NCI-H524 (cell line): Measurements from ENCODE around the gene TESK1.

ENCODE experiments used
- DNase-seq, 2 experiments: peaks; one replicate each; lab custom pipeline; 2025; lab: John Stamatoyannopoulos, UW

The TESK1 gene

DNA sequence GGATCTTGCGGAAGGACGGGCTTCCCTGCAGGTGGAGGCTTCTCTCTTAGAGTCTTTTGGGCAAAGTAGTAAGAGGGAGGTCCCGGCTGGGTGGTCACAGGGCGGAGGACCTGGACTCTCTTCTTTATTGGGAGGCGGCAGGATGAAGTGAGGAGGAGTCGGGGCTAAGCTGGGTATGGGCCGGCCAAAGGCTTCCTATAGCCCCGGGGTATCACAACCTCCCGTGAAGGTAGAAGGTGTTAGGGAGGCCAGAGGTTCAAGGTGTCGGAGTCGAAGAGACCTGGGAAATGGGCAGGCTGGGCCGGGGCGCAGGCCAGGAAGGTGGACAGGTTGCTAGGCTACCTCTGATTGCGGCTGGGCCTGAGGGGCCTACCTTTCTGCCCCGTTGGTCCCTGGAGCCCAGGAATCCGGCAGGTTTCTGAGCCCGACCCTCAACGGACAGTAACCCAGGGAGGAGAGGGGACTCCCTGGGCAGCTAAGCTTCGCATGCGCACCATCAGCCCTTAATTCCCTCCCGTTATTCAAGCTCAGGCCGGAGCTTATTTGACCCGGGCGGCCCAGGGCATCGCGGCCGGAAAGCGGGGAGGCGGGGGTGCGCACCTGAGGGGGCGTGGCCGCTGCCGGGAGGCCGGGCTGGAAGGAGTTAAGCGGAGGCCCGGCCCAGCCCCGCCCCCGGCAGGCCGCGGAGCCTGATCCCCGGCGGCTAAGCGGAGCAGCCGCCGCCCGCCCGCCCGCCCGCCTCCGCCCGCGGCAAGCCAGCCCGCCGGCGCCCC lies at the start of gene TESK1:
Gene TESK1, plus strand, starts transcription at position 685 of the 773 bp plus-strand sequence. CDS start 358 bp downstream, outside the sequence.
- peak; percentile 54 to 55 for DNase-seq

GRCh38 chr9:35555881-35556280 lies 49.2 kb upstream of the TESK1 start:
- DNase-seq: no peak

- DNase-seq: no peak
Measured at GRCh38 chr9:35556776-35557175, 48.3 kb upstream of the TESK1 start.

GRCh38 chr9:35557320-35557719 lies 47.7 kb upstream of the TESK1 start:
- DNase-seq: no peak

- no peak for DNase-seq
Measured at GRCh38 chr9:35558185-35558584, 46.9 kb upstream of the TESK1 start.

- no peak for DNase-seq
Measured at GRCh38 chr9:35559792-35560530, 45.1 kb upstream of the TESK1 start.

- DNase-seq: no peak
Measured at GRCh38 chr9:35560625-35561337, 44.3 kb upstream of the TESK1 start.

DNA sequence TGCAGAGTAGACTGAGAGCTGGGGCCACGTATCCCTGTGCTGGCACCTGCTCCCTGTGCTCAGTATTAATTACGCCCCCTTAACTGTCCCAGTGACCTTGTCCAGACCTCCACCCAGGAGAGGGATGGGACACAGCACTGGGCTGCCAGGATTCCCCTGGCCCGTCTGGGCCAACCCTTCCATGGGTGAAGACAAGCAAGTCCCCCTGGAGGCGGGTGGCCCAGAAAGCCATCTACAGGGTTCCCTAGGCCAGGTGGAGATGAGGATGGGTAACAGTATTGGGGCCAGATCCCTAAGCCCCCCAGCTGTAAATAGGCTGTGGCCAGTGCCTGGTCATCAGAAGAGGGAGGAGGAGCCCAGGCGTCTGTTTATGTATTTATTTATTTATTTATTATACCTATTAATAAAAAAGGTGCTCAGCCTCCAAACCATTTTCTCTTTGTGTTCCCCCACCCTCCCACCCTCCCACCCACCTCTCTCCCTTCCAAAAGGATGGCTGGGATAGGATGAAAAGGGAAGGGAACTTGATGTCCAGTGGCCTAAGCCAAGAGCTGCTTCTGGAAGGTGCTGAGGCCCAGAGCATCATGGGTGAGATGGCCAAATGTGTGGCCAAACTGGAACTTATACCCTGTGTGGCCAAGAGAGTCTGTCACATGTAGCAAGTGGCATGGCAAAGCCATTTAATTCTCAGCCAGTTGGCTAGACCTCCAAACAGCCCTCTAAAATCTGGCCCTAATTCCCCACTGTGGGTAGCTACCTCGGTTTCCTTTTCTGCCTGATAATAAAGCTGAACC lies 43.4 kb upstream of the TESK1 start:
- DNase-seq: no peak

- DNase-seq: no peak
Measured at GRCh38 chr9:35562895-35563780, 41.9 kb upstream of the TESK1 start.

DNA sequence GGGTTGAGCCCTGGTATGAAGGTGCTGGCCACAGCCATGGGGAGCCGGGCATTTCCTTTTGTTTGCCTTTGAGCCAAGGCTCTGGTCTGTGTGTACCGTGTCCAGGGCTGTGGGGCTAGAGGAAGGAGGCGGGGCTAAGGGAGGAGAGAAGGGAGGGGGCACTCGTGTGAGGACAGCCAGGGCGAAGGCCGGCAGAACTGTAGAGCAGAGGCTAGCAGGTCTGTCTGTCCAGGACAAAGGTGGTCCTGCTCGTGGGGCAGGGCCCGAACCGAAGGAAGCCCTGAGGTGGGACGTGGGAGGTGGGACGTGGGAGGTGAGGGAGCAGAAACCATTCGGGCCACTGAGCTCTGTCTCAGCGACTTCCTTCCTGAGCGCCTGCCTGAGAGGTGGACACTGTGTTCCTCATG lies 41.3 kb upstream of the TESK1 start:
- no peak for DNase-seq

DNA sequence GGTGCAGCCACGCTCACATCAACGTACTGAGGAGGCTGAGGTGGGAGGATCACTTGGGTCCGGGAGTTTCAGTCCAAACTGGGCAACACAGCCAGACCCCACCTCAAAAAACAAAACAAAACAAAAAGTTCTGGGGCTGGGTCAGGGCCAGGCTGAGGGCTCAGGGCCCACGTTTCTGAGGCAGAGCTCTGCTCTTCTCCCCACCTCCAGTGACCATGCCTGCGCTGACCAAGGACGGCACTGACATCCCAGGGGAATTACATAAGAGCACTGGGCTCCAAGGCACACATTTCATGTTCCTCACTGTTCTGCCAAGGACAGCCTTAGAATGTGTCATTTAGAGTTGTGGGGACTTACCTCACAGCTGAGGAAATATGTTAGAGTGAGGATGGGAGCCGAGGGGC lies 40.4 kb upstream of the TESK1 start:
- no peak for DNase-seq

- DNase-seq: no peak
Measured at GRCh38 chr9:35566417-35566816, 38.6 kb upstream of the TESK1 start.

DNA sequence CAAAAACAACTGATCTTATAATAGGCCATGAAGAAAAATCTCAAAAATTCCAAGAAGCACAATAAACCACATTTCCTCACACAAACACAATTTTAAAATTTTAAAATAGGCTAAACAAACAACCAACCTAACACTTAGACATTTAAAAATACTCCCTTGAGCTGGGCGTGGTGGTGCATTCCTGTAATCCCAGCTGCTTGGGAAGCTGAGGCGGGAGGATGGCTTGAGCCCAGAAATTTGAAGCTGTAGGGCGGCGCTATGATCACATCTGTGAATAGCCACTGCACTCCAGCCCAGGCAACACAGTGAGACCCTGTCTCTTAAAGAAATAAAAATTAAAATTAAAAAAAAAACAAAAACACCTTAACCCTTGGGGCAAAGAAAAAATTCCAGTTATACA lies 36.9 kb upstream of the TESK1 start:
- DNase-seq: no peak

- DNase-seq: no peak
Measured at GRCh38 chr9:35569206-35569605, 35.9 kb upstream of the TESK1 start.

DNA sequence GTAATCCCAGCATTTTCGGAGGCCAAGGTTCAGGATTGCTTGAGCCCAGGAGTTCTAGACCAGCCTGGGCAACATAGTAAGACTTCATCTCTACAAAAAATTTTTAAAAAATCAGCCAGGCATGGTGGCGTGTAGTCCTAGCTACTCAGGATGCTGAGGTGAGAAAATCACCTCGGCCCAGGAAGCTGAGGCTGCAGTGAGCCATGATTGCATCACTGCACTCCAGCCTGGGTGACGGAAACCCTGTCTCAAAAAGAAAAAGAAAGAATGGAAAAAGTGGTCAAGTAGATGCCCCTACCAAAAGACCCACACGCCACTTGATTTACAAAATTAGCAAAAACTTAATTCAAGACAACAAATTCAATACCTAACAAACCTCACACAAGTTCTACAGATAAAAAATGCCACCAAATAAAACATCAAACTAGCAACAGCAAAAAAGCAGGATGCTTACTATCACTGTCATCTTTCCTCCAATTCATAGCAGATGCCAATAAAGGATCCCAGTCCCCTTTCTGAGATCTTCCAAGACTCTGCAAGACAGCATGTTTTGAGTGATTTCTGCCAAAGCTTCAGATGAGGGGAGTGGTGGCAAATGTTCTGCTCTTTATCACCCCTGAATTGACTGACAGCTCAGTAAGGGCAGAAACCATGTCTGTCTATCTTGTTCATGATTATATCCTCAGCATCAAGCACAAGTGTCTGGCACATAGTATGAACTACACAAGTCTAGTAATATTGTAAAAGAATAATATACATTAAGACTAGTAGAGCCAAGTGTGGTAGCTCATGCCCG lies 34.2 kb upstream of the TESK1 start:
- no peak for DNase-seq

GRCh38 chr9:35574578-35575122 lies 30.4 kb upstream of the TESK1 start:
- no peak for DNase-seq

GRCh38 chr9:35575478-35575877 lies 29.6 kb upstream of the TESK1 start:
- no peak for DNase-seq

DNA sequence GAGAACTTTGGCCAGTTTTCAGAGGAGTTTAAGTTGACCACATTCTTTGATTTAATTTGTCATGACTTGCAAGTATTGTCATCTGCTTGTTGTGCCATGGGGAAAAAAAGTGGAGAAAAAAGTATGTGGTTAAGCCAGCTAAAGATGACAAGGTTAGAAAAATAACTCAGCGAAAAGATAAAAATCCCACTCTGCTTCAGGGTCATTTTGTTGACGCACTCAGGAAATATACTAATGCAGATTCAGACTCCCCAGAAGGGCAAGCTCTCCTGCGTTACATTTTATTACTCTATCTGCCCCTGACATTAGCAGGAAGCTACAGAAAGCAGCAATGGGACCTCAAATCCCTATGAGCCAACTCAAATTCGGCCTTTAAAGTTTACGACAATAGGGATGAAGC lies 27.6 kb upstream of the TESK1 start:
- no peak for DNase-seq

GRCh38 chr9:35579130-35579529 lies 25.9 kb upstream of the TESK1 start:
- no peak for DNase-seq
